GM18873 (cell line): ENCODE results near the gene SLC38A3.
"Not testable (repeated sequence)": the region's sequence is repeated elsewhere in the genome, so short reads cannot be mapped to it uniquely, and the experiment has no call there.

Experiments
- ATAC-seq: cut with Tn5 transposase; IDR thresholded peaks from one replicate; pipeline ENCODE4 v1.9.1; 2021; ENCODE audit warnings: mild to moderate bottlenecking, moderate library complexity, moderate number of reproducible peaks; ENCODE audit not compliant: unreplicated experiment, low FRiP score

Gene SLC38A3

GRCh38 chr3:50208677-50209344 is 3.7 kb downstream of the SLC38A3 start:
- ATAC-seq: no peak

- ATAC-seq: no peak
Observed at GRCh38 chr3:50210176-50210509, 5.1 kb downstream of the SLC38A3 start.

- no peak for ATAC-seq
Observed at GRCh38 chr3:50210510-50211367, 5.7 kb downstream of the SLC38A3 start.

GRCh38 chr3:50211368-50211717 is 6.3 kb downstream of the SLC38A3 start:
- not testable (repeated sequence) for ATAC-seq

GRCh38 chr3:50211930-50212329 is 6.9 kb downstream of the SLC38A3 start:
- ATAC-seq: no peak

- no peak for ATAC-seq
Observed at GRCh38 chr3:50212502-50212901, 7.4 kb downstream of the SLC38A3 start.

GRCh38 chr3:50212971-50213370 is 7.9 kb downstream of the SLC38A3 start:
- ATAC-seq: no peak

- ATAC-seq: no peak
Observed at GRCh38 chr3:50213373-50213772, 8.3 kb downstream of the SLC38A3 start.

GRCh38 chr3:50214824-50215223 is 9.8 kb downstream of the SLC38A3 start:
- ATAC-seq: no peak

- no peak for ATAC-seq
Observed at GRCh38 chr3:50215529-50215928, 10.5 kb downstream of the SLC38A3 start.

GRCh38 chr3:50217681-50218080 is 12.6 kb downstream of the SLC38A3 start:
- ATAC-seq: no peak

- ATAC-seq: no peak
Observed at GRCh38 chr3:50218448-50218847, 13.4 kb downstream of the SLC38A3 start.

- ATAC-seq: no peak
Observed at GRCh38 chr3:50219285-50219684, 14.2 kb downstream of the SLC38A3 start.

- ATAC-seq: no peak
Observed at GRCh38 chr3:50220109-50220508, 15.0 kb downstream of the SLC38A3 start.

- no peak for ATAC-seq
Observed at GRCh38 chr3:50221051-50221410, 16.0 kb downstream of the SLC38A3 start.

- no peak for ATAC-seq
Observed at GRCh38 chr3:50221411-50222168, 16.5 kb downstream of the SLC38A3 start.

- ATAC-seq: no peak
Observed at GRCh38 chr3:50222169-50222528, 17.1 kb downstream of the SLC38A3 start.

GRCh38 chr3:50224639-50225038 is 19.6 kb downstream of the SLC38A3 start:
- no peak for ATAC-seq

GRCh38 chr3:50226888-50227389 is 21.9 kb downstream of the SLC38A3 start:
- ATAC-seq: peak; percentile 9

- peak; percentile 68 for ATAC-seq
Observed at GRCh38 chr3:50227390-50228183, 22.5 kb downstream of the SLC38A3 start.
